Activated T-cell treated with anti-CD3 and anti-CD28 coated beads for 1 hour (primary cell): ENCODE data around the gene C11orf97.
"Not testable (repeated sequence)": the region's sequence is repeated elsewhere in the genome, so short reads cannot be mapped to it uniquely, and the experiment has no call there.

ENCODE experiments used
- DNase-seq: peaks from one replicate; pipeline ENCODE4 v3.0.0-alpha.2; 2020; ENCODE audit warnings: low read depth

C11orf97 gene

DNA sequence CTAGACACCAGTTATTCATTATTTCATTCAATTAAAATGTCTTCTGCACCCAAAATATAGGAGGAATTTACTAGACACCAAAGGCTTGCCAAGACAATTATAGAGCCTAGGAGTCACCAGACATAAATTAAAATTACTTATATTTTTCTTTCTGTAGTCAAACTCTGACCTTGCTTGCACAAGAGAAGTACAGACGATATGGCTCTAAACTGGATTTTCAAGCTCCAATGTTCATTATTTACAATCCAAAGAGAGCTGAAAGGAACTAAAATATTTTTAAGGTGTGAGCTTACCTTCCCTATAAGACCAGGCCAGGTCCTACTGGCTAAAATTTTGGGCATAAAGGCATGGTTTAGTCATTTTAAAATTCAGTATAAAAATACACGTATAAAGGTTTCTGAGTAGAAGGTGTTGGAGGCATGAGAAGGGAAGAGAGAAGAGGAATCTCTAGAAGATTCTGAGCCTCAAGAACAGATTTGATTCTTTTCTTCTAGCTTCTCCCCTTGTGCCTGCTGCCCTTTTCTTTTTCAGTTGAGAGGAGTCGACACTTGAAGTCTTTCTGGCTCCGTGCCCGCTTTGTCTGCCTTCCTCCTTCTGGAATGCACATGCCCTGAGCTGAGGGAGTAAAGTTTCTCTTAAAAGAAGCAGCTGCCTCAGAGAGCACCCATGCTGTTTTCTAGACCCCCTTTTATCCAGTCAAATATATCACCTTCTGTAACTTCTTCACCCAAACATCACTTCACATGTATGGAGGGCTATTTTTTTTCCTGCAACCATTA is 13.5 kb downstream of the C11orf97 start:
- no peak for DNase-seq

DNA sequence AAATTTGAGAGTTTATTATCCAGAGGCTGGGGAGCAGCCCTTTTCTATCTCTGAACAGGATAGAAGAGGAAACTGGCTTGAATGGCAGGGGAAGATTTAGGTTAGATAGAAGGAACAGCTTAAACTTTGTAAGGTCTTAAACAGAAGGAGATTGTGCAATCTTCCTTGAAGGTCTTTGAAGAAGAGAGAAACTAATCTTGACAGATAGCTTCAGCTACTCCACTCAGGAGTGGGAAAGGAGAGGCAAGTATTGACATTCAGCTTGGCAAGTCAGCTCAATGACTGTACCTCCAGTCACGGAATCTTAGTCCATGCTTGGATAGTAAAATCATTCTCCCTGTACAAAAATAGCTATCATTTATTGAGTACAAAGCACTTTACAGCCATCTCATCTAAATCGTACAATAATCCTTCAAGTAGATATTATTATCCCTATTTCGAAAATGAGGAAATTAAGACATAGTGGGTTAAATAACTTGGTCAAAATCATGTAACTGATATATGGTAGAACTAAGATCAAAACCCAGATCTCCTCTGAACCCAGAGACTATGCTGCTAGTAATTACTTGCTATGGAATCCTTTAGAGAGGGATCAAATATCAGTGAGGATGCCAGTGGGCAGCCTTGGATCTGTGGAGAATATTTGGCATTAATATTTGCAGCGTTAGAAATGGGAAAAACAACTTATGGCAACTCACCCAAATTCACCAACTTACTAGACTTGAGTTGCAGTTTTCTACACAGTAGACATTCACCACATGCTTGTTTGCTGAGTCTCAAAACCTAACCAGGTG is 14.6 kb downstream of the C11orf97 start:
- no peak for DNase-seq

DNA sequence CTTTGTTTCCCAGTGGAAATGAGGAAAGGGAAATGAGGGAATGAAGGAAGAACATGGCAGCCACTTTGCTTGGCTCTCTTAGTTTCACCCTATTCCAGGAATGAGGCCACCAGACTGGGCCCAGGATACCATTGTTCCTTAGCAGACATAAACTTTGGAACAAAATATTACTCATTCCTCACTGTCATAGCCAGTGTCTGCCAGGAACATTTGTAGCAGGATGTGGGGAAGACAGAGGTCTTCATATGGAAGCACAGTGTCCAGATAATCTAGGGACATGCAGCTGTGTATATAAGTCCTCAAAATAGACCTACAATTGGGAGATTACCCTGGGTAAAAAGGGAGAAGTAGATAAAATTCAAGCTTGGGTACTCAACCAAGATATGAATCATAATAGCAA is 16.3 kb downstream of the C11orf97 start:
- no peak for DNase-seq

DNA sequence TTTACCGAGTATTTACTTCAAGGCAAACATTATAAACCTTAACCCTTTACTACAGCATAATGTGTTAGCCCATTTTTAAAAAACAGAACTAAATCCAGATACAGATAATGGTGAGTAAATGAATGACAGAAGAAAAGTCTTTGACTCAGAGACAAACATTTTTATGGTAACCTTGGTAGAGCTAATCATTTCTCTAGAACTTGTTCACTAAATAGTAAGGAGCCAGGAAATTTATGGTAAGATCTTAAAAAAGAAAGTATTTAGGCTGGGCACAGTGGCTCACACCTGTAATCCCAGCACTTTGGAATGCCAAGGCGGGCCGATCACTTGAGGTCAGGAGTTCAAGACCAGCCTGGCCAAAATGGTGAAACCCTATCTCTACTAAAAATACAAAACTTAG is 19.9 kb downstream of the C11orf97 start:
- no peak for DNase-seq

DNA sequence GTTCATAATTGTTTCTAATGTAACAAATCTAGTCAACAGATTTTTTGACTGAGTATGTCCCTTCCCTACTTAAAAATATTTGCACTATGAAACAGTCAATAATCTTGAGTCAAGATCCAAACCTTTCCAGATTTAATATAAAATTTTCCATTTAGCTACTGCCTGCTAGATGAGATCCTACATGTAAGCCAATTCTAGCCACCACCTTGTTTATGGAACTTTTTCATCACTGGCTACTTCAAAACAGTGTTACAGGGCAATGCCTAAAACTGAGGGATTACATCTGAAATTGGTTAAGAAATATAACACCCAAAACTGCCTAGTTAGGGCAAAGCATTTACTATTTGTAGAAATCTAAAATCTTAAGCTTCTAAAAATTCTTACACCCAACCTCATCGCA is 20.9 kb downstream of the C11orf97 start:
- no peak for DNase-seq

DNA sequence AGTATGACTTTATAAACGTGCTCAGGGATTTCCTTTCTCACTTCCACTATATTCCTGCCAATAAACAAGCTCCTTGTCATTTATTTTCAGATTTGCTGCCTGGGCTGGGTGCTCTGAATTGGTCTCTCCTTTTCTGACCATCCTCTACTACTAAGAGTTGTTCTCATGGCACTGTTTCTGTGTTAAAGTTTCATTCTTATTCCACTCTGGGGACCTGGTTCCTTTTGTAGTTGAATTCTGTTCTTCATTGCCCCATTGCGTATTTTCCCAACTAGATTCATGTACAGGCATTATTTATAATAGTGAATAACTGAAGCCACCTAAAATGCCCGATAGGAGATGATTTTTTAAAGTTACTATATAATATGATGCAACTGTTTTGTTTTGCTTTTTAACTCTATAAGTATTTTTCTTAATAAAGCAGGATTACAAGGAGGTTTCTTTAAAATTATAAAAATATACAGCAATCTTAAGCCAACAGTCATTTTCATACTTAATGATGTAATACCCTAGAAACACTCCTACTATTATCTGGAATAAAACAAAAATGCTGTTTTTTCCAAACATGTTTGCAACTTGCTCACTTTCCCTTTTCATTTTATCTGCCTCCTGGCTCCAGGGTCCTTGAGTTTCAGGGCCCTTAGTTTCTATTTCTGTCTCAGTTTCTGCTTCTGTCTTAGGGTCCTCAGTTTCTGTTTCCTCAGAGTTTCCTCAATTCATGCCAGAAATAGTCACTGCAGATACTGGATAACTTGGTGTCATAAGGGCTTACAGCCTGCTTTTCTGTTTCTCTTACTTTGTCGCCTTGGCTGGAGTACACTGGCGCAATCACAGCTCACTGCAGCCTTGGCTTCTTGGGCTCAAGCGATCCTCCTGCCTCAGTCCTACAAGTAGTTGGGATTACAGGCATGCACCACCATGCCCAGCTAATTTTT is 21.7 kb downstream of the C11orf97 start:
- DNase-seq = no peak

DNA sequence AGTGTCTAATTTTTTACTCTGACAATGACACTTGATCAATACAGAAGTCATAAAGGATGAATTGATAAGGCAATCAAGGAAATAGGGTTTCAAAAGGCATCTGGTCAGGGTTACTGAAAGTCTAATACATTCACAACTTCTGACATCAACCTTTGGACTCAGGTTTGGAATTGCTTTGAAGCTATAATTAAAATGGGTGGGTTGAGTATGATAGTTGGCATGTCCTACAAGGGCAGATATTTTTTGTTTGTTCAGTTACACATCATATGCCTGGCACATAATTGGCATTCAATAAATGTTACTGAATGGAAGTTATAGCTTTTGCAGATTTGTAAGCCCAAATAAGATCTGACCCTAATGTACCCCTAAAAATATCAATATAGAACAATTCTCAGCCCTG is 24.1 kb downstream of the C11orf97 start:
- no peak for DNase-seq

DNA sequence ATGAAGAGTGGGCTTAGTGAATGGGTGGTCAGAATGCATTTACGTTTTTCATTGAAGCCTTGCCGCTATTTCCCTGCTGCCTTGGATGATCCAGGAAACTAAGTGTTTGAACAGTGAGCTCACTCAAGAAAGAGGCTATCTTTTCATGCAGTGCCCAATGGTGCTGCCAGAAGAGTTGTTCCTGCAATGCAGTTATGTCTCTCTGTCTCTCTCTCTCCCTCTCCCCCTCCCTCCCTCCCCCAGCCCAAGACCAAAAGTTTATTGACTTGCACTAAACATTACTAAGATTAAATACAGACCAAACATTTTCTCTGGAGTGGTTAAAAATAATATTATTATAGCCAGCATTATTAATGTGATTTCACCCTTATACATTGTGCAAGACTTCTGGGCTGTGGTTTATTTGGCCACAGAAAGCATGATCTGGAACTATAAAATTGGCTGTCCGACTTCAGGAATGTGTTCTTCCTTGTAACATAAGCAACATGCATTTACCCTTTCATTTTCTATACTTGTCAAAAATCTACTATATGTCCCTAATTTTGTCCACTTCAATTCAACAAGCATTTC is 24.9 kb downstream of the C11orf97 start:
- DNase-seq = no peak

DNA sequence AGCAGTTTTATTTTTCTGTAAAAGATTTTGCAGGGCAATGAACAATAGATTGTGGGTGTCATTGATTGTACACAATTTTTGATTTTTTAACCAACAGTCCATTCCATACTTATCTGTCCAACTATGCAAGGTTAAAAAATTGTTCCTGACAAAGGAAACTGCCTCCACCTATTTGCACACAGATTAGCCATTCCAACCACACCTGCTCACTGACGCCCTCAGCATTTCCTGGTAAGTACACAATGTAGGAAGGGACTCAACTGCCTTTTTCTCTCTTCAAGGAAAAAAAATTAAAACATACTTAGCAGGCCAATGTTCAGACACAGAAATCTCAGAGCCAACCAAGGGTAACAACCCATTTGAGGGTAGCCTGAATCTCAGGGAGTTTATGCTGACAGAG is 27.2 kb downstream of the C11orf97 start:
- no peak for DNase-seq

DNA sequence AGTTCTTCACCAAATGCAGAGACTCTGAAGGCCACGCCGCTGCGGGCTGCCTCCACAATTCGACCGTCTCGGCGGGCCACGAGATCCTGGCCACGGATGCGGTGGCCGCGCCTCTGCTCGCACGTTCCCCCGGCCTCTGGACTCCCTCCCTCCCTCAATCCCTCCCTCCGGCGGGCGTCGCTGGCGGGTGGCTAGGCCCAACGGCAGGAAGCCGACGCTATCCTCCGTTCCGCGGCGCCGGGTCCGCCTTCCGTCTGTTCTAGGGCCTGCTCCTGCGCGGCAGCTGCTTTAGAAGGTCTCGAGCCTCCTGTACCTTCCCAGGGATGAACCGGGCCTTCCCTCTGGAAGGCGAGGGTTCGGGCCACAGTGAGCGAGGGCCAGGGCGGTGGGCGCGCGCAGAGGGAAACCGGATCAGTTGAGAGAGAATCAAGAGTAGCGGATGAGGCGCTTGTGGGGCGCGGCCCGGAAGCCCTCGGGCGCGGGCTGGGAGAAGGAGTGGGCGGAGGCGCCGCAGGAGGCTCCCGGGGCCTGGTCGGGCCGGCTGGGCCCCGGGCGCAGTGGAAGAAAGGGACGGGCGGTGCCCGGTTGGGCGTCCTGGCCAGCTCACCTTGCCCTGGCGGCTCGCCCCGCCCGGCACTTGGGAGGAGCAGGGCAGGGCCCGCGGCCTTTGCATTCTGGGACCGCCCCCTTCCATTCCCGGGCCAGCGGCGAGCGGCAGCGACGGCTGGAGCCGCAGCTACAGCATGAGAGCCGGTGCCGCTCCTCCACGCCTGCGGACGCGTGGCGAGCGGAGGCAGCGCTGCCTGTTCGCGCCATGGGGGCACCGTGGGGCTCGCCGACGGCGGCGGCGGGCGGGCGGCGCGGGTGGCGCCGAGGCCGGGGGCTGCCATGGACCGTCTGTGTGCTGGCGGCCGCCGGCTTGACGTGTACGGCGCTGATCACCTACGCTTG is 31.7 kb downstream of the C11orf97 start, which contains the start of gene FUT4:
Gene FUT4, plus strand, starts transcription at position 227 of the 951 bp plus-strand sequence. Its CDS starts 213 bp downstream, at position 440.
- peak; percentile 48 for DNase-seq

DNA sequence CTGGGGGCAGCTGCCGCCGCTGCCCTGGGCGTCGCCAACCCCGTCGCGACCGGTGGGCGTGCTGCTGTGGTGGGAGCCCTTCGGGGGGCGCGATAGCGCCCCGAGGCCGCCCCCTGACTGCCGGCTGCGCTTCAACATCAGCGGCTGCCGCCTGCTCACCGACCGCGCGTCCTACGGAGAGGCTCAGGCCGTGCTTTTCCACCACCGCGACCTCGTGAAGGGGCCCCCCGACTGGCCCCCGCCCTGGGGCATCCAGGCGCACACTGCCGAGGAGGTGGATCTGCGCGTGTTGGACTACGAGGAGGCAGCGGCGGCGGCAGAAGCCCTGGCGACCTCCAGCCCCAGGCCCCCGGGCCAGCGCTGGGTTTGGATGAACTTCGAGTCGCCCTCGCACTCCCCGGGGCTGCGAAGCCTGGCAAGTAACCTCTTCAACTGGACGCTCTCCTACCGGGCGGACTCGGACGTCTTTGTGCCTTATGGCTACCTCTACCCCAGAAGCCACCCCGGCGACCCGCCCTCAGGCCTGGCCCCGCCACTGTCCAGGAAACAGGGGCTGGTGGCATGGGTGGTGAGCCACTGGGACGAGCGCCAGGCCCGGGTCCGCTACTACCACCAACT is 32.5 kb downstream of the C11orf97 start:
- DNase-seq = no peak

DNA sequence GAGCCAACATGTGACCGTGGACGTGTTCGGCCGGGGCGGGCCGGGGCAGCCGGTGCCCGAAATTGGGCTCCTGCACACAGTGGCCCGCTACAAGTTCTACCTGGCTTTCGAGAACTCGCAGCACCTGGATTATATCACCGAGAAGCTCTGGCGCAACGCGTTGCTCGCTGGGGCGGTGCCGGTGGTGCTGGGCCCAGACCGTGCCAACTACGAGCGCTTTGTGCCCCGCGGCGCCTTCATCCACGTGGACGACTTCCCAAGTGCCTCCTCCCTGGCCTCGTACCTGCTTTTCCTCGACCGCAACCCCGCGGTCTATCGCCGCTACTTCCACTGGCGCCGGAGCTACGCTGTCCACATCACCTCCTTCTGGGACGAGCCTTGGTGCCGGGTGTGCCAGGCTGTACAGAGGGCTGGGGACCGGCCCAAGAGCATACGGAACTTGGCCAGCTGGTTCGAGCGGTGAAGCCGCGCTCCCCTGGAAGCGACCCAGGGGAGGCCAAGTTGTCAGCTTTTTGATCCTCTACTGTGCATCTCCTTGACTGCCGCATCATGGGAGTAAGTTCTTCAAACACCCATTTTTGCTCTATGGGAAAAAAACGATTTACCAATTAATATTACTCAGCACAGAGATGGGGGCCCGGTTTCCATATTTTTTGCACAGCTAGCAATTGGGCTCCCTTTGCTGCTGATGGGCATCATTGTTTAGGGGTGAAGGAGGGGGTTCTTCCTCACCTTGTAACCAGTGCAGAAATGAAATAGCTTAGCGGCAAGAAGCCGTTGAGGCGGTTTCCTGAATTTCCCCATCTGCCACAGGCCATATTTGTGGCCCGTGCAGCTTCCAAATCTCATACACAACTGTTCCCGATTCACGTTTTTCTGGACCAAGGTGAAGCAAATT is 33.3 kb downstream of the C11orf97 start:
- no peak for DNase-seq

DNA sequence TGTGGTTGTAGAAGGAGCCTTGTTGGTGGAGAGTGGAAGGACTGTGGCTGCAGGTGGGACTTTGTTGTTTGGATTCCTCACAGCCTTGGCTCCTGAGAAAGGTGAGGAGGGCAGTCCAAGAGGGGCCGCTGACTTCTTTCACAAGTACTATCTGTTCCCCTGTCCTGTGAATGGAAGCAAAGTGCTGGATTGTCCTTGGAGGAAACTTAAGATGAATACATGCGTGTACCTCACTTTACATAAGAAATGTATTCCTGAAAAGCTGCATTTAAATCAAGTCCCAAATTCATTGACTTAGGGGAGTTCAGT is 33.9 kb downstream of the C11orf97 start:
- no peak for DNase-seq

DNA sequence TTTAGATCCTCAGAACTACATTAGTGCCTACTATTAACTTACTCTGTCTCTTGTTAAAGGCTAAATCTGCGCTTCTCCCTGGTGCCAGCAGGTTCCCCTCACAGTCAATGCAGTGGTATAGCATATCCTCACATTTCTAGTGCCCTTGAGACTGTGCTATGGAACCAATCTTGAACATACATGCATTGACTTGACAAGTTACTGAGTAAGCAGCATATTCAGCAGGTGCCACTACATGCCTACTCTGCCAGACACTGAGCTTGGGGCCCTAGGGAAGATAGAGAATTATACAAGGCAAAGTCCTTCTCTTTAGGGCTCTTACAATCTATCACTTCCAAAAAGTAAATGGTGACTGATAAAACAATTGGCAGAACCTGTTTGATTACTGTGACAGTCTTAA is 34.6 kb downstream of the C11orf97 start:
- no peak for DNase-seq

DNA sequence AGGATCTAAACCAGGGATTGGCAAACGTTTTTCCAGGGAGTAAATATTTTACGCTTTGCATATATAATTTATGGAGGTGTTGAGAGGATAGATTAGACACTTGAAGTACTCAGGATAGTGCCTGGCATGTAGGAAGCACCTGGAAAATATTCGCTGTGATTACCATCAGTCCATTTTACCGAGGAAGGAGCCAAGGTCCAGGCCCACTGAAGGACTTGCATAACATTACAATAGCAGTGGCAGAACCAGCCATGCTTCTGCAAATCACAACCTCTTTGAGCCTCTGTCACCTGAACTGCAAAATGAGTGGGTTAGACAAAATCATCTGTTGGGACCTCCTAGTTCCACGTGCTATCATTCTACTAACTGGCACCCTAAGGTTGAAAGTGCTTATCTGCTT is 36.9 kb downstream of the C11orf97 start:
- no peak for DNase-seq

DNA sequence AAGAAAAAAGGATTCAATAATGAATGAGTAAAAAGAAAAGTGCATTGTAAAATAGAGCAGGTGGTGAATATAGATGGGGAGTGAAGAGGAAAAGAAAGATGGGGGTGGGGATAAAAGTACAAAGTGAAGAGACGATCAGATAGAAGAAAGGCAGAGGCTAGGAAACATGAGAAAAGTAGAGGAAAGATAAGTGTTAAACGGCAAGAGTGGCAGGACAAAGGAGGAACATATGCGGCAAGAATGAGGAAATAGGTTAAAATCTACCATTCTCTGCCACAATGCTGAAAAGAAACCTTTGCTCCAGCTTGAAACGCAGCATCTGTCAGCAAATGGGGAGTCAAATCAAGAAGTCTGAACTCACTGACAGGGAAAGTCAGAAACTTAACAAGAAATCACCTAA is 38.3 kb downstream of the C11orf97 start:
- DNase-seq = no peak

DNA sequence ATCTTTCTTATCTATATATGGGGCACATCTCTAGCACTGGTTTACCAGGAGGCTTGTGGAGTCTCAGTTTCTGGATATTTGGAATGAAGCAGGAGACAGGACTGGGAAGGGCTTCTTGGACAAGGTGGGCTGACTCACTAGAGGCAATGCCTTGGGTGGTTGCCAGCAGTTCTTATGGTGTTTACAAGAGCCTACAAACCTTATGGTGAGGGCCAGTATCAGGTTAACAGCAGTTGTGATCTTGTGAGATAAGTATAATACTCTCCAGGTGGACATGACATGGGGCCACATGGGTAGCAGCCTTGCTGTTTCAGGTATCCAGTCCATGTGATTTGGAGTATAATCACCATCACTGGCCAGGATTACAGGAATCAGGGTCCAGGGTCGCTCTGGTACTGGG is 41.7 kb downstream of the C11orf97 start:
- no peak for DNase-seq

DNA sequence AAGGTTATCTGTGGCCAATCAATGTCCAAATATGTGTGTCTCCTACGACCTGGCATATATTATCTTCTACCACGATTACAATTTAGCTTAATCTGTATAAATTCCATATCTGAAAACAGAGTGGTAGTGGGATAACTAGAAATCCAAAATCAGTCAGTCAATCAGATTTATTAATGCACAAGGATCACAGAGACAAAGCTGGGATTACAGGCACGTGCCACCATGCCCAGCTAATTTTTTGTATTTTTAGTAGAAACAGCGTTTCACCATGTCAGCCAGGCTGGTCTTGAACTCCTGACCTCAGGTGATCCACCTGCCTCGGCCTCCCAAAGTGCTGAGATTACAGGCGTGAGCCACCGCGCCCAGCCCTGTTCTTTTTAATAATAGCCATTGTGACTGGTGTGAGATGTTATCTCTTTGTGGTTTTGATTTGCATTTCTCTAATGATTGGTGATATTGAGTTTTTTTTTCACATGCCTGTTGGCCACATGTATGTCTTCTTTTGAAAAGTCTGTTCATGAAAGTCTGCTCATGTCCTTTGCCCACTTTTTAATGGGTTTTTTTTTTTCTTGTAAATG is 43.6 kb downstream of the C11orf97 start:
- DNase-seq = not testable (repeated sequence)

DNA sequence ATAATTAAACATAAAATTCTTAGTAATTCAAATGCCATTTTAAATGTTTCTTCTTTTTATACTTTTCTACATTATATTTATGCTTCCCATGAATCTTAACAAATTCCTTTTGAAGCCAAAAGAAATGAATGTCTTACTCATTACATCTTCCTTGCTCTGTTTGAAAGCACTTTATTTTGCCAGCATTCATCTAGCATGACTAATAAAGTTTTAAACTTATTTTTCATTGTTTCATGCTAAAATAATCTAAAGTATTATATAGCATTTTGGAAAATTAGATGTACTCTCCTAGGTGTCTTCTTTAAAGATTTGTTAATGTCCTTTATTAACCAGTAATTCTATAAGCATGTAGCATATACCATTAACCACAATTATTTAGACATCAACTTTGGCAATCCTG is 45.2 kb downstream of the C11orf97 start:
- DNase-seq = no peak
